B cell (primary cell): ENCODE results near the gene MAGI2. TPM values are rescaled to one million over a fixed set of nuclear protein-coding genes. Genes with fewer than 3 reads are reported as not detected.

ENCODE experiments used
- ATAC-seq: fragments of 200-7000 bp; cut with Tn5 transposase; one replicate; pipeline ENCODE4 v1.10.0; 2021; ENCODE audit warnings: low read depth, mild to moderate bottlenecking, moderate number of reproducible peaks, moderate library complexity
- CTCF ChIA-PET: fragments of 350-600 bp; sonication (Branson Sonifier 250); formaldehyde crosslinking; loops from one replicate; lab custom pipeline; 2021; ENCODE audit warnings: antibody characterized with exemption, inconsistent platforms; lab: Charles Lee
- POLR2A ChIA-PET: fragments of 350-600 bp; sonication (Branson Sonifier 250); formaldehyde crosslinking; loops from one replicate; lab custom pipeline; 2021; ENCODE audit warnings: antibody characterized with exemption; lab: Charles Lee
- DNase-seq: peaks from one replicate; pipeline ENCODE4 v3.0.0; 2013
- H2AFZ ChIP-seq: 2 replicates; pipeline ENCODE4 v1.6.1; 2012; ENCODE audit warnings: mild to moderate bottlenecking, low read depth, low read length; ENCODE audit not compliant: insufficient read depth, poor library complexity, severe bottlenecking
- H3K27ac ChIP-seq, 2 donors: 1 replicate in 1 of 2; 2 replicates in 1 of 2; pipeline ENCODE4 v1.5.1; 2012 to 2013; ENCODE audit warnings: low read length in 2 of 2, mild to moderate bottlenecking in 2 of 2, moderate library complexity in 1 of 2
- H3K27me3 ChIP-seq, 4 experiments: fragments of 200-600 bp in 1 of 4; sonication (generic) in 1 of 4; replicated peaks in 1 of 4; 1 replicate in 2 of 4; 2 replicates in 2 of 4; pipeline versions ENCODE4 v1.6.1 to v1.7.0; 2013 to 2016; ENCODE audit warnings: low read length in 3 of 4, mild to moderate bottlenecking in 2 of 4, mixed read lengths in 1 of 4, moderate library complexity in 1 of 4; ENCODE audit not compliant: insufficient read depth in 4 of 4, control insufficient read depth in 3 of 4; ENCODE audit errors: control extremely low read depth in 1 of 4
- H3K36me3 ChIP-seq, 2 experiments: replicated peaks in 1 of 2; 1 replicate in 1 of 2; 2 replicates in 1 of 2; pipeline versions ENCODE4 v1.6.1 to v1.7.1; 2013; ENCODE audit warnings: low read length in 1 of 2; ENCODE audit not compliant: insufficient read depth in 2 of 2, control insufficient read depth in 1 of 2; ENCODE audit errors: control extremely low read depth in 1 of 2, extremely low read depth in 1 of 2
- H3K4me1 ChIP-seq, 2 donors: fragments of 200-600 bp in 1 of 2; sonication (generic) in 1 of 2; 1 replicate in 1 of 2; 2 replicates in 1 of 2; pipeline versions ENCODE4 v1.5.1 to v1.6.1; 2013 to 2017; ENCODE audit warnings: low read length in 2 of 2; ENCODE audit not compliant: control insufficient read depth in 2 of 2, insufficient read depth in 2 of 2
- H3K4me2 ChIP-seq: replicated peaks from 2 replicates; pipeline ENCODE3; 2012; ENCODE audit warnings: mild to moderate bottlenecking, low read depth, low read length; ENCODE audit not compliant: poor library complexity, severe bottlenecking
- H3K4me3 ChIP-seq, 5 experiments: fragments of 200-600 bp in 1 of 5; sonication (generic) in 1 of 5; 1 replicate in 3 of 5; 2 replicates in 2 of 5; pipeline versions ENCODE4 v1.5.1 to v1.7.0; 2011 to 2016; ENCODE audit warnings: low read length in 4 of 5, mild to moderate bottlenecking in 4 of 5, low read depth in 2 of 5, control low read depth in 1 of 5, moderate library complexity in 1 of 5; ENCODE audit not compliant: insufficient read depth in 1 of 5; ENCODE audit errors: control extremely low read depth in 1 of 5, extremely low read depth in 1 of 5
- H3K79me2 ChIP-seq: fragments of 200-600 bp; sonication (generic); one replicate; pipeline ENCODE4 v1.6.0; 2016; ENCODE audit warnings: low read length; ENCODE audit not compliant: control insufficient read depth, insufficient read depth
- H3K9ac ChIP-seq: fragments of 200-600 bp; sonication (generic); 2 replicates; pipeline ENCODE4 v1.6.1; 2017; ENCODE audit warnings: mild to moderate bottlenecking, low read length, moderate library complexity
- H3K9me3 ChIP-seq, 3 donors: one replicate each; pipeline versions ENCODE4 v1.6.1 to v1.7.1; 2013; ENCODE audit warnings: low read length in 2 of 3; ENCODE audit not compliant: control insufficient read depth in 2 of 3, insufficient read depth in 1 of 3; ENCODE audit errors: control extremely low read depth in 1 of 3
- H4K20me1 ChIP-seq: 2 replicates; pipeline ENCODE4 v1.6.0; 2012; ENCODE audit warnings: mild to moderate bottlenecking, low read length; ENCODE audit not compliant: insufficient read depth, control insufficient read depth, poor library complexity, severe bottlenecking
- H3K27ac Mint-ChIP-seq: one replicate; pipeline ENCODE4 v1.8.0; 2021; ENCODE audit warnings: mixed read lengths
- H3K27me3 Mint-ChIP-seq: one replicate; pipeline ENCODE4 v1.8.0; 2021; ENCODE audit warnings: mixed read lengths
- H3K4me1 Mint-ChIP-seq: one replicate; pipeline ENCODE4 v1.8.0; 2021; ENCODE audit warnings: mixed read lengths
- H3K4me3 Mint-ChIP-seq: one replicate; pipeline ENCODE4 v1.8.0; 2021; ENCODE audit warnings: mixed read lengths
- H3K9me3 Mint-ChIP-seq: one replicate; pipeline ENCODE4 v1.8.0; 2022; ENCODE audit warnings: mixed read lengths; ENCODE audit not compliant: insufficient read depth
- CTCF ChIP-seq: fragments of 200-600 bp; IDR thresholded peaks from one replicate; pipeline ENCODE4 v1.8.0; 2022; ENCODE audit warnings: antibody characterized with exemption, mild to moderate bottlenecking
- EZH2 ChIP-seq: IDR thresholded peaks from 2 replicates; pipeline ENCODE4 v1.6.1; 2012; ENCODE audit warnings: borderline replicate concordance, low read depth, mild to moderate bottlenecking, moderate library complexity, low read length; ENCODE audit not compliant: insufficient read depth, poor library complexity, severe bottlenecking
- WGBS: methylation state at CpG from one replicate; pipeline ENCODE4 v1.1.5; 2013; ENCODE audit warnings: missing lambda C conversion rate; ENCODE audit not compliant: insufficient coverage; 5-methylcytosine and 5-hydroxymethylcytosine counted together
- intact Hi-C: fragments of 100-400 bp; cut with micrococcal nuclease; formaldehyde crosslinking; loops from one replicate; pipeline ENCODE4 v1.10.0; 2022
- polyA plus RNA-seq: library from polyadenylated mRNA; depleted of rRNA; stranded (reverse); fragments of >200 nt; gene quantifications from 2 replicates; pipeline ENCODE4 v1.2.3, GENCODE V29; 2012
- total RNA-seq, 2 donors: library from RNA; stranded (reverse); fragments of 120-200 nt in 1 of 2; gene quantifications; 1 replicate in 1 of 2; 2 replicates in 1 of 2; pipeline versions ENCODE4 v1.2.3 to v1.2.4, GENCODE V29; 2013 to 2022

MAGI2 gene
- total and polyA plus RNA-seq, 2 donors (not counting 1 experiment from before 2014, with no cell fraction given), result 0.16 to 0.64 TPM

- H3K4me1 Mint-ChIP-seq, result no peaks in the 10 kb centered on the region
- no peak overlapping the region for H3K4me3 ChIP-seq
- ChIA-PET CTCF (no interaction called here), POLR2A (no interaction called here)
- no peak overlapping the region for H3K4me2 ChIP-seq
- ATAC-seq (no peak), DNase-seq (no peak)
- H2AFZ ChIP-seq, result no peak overlapping the region
- H3K27ac ChIP-seq, result no peak overlapping the region
- no peak overlapping the region for H3K4me3 Mint-ChIP-seq
- no peak overlapping the region for H3K27ac Mint-ChIP-seq
- no peaks in the 10 kb centered on the region for H3K36me3 ChIP-seq
- no peaks in the 10 kb centered on the region for H3K79me2 ChIP-seq
- TF ChIP-seq CTCF (no peak), EZH2 (no peak)
- intact Hi-C loops, result no loop called here
- peaks cover 0 to 4% (median 0%) of the 10 kb centered on the region in 3 donors for H3K9me3 ChIP-seq
- peaks cover 4% of the 10 kb centered on the region for H3K9me3 Mint-ChIP-seq
- no peaks in the 10 kb centered on the region for H3K27me3 ChIP-seq
- WGBS, result 85% methylated on average over 2 of the region's 3 CpGs
- no peaks in the 10 kb centered on the region for H4K20me1 ChIP-seq
- no peaks in the 10 kb centered on the region for H3K27me3 Mint-ChIP-seq
- H3K4me1 ChIP-seq, result no peaks in the 10 kb centered on the region
- no peak overlapping the region for H3K9ac ChIP-seq
Observed at GRCh38 chr7:79142706-79143105, 310.8 kb downstream of the MAGI2 start.

- Mint-ChIP-seq H3K27ac (no peak overlapping the region), H3K4me3 (no peak overlapping the region), H3K4me1 (no peaks in the 10 kb centered on the region), H3K9me3 (peaks cover 4% of the 10 kb centered on the region), H3K27me3 (no peaks in the 10 kb centered on the region)
- Histone ChIP-seq H4K20me1 (no peaks in the 10 kb centered on the region), H3K79me2 (no peaks in the 10 kb centered on the region), H3K9me3 (peaks cover 0 to 4% (median 0%) of the 10 kb centered on the region in 3 donors), H3K36me3 (no peaks in the 10 kb centered on the region), H2AFZ (no peak overlapping the region), H3K4me2 (no peak overlapping the region), H3K27ac (no peak overlapping the region), H3K4me3 (no peak overlapping the region), H3K27me3 (no peaks in the 10 kb centered on the region), H3K9ac (no peak overlapping the region), H3K4me1 (no peaks in the 10 kb centered on the region)
- POLR2A ChIA-PET, result no interaction called here
- CTCF ChIA-PET, result no interaction called here
- ATAC-seq (no peak), DNase-seq (no peak)
- intact Hi-C loops, result no loop called here
- TF ChIP-seq EZH2, result no peak
- TF ChIP-seq CTCF, result no peak
- WGBS, result no CpG with 5 or more reads among the region's 1 CpG
Observed at GRCh38 chr7:79141252-79141651, 312.2 kb downstream of the MAGI2 start.
